Kidney tubule cell (primary cell): ENCODE data around the gene GPRC5C.
"Not testable (repeated sequence)": the region's sequence is repeated elsewhere in the genome, so short reads cannot be mapped to it uniquely, and the experiment has no call there.

Experiments
- DNase-seq: peaks from one replicate; pipeline ENCODE4 v3.0.0-alpha.2; 2018; ENCODE audit warnings: low spot score

Gene GPRC5C

GRCh38 chr17:74405311-74405710, 26.6 kb upstream of the GPRC5C start:
- not testable (repeated sequence) for DNase-seq

GRCh38 chr17:74407384-74407783, 24.5 kb upstream of the GPRC5C start:
- DNase-seq = no peak

GRCh38 chr17:74408262-74408661, 23.6 kb upstream of the GPRC5C start:
- peak; percentile 61 for DNase-seq

GRCh38 chr17:74408815-74409214, 23.1 kb upstream of the GPRC5C start:
- DNase-seq = no peak

- no peak for DNase-seq
Observed at GRCh38 chr17:74410001-74410443, 21.9 kb upstream of the GPRC5C start.

- no peak for DNase-seq
Observed at GRCh38 chr17:74412581-74412980, 19.3 kb upstream of the GPRC5C start.

- DNase-seq = peak; percentile 15
Observed at GRCh38 chr17:74413491-74413890, 18.4 kb upstream of the GPRC5C start.

- DNase-seq = peak; percentile 26
Observed at GRCh38 chr17:74414510-74414909, 17.4 kb upstream of the GPRC5C start.

GRCh38 chr17:74415608-74416396, 16.1 kb upstream of the GPRC5C start:
- DNase-seq = no peak

GRCh38 chr17:74417178-74418045, 14.5 kb upstream of the GPRC5C start:
- DNase-seq = peak; percentile 96

GRCh38 chr17:74419928-74420411, 11.9 kb upstream of the GPRC5C start:
- no peak for DNase-seq

- no peak for DNase-seq
Observed at GRCh38 chr17:74424117-74424516, 7.8 kb upstream of the GPRC5C start.

- no peak for DNase-seq
Observed at GRCh38 chr17:74424657-74425056, 7.2 kb upstream of the GPRC5C start.

- peak; percentile 37 for DNase-seq
Observed at GRCh38 chr17:74426551-74427047, 5.3 kb upstream of the GPRC5C start.

- DNase-seq = peak; percentile 83
Observed at GRCh38 chr17:74427048-74427762, 4.7 kb upstream of the GPRC5C start.

GRCh38 chr17:74427763-74428153, 4.1 kb upstream of the GPRC5C start:
- no peak for DNase-seq

GRCh38 chr17:74429604-74430384, 2.1 kb upstream of the GPRC5C start:
- DNase-seq = no peak

GRCh38 chr17:74430385-74430705, 1.5 kb upstream of the GPRC5C start:
- no peak for DNase-seq

- peak; percentile 98 for DNase-seq
Observed at GRCh38 chr17:74430706-74431567, 951 bp upstream of the GPRC5C start.

- no peak for DNase-seq
Observed at GRCh38 chr17:74432424-74432690, 469 bp downstream of the GPRC5C start.
